ENCODE data around the gene ADAMTS19.
"Not testable (repeated sequence)": the region's sequence is repeated elsewhere in the genome, so short reads cannot be mapped to it uniquely, and the experiment has no call there.

ADAMTS19 gene, protein sequence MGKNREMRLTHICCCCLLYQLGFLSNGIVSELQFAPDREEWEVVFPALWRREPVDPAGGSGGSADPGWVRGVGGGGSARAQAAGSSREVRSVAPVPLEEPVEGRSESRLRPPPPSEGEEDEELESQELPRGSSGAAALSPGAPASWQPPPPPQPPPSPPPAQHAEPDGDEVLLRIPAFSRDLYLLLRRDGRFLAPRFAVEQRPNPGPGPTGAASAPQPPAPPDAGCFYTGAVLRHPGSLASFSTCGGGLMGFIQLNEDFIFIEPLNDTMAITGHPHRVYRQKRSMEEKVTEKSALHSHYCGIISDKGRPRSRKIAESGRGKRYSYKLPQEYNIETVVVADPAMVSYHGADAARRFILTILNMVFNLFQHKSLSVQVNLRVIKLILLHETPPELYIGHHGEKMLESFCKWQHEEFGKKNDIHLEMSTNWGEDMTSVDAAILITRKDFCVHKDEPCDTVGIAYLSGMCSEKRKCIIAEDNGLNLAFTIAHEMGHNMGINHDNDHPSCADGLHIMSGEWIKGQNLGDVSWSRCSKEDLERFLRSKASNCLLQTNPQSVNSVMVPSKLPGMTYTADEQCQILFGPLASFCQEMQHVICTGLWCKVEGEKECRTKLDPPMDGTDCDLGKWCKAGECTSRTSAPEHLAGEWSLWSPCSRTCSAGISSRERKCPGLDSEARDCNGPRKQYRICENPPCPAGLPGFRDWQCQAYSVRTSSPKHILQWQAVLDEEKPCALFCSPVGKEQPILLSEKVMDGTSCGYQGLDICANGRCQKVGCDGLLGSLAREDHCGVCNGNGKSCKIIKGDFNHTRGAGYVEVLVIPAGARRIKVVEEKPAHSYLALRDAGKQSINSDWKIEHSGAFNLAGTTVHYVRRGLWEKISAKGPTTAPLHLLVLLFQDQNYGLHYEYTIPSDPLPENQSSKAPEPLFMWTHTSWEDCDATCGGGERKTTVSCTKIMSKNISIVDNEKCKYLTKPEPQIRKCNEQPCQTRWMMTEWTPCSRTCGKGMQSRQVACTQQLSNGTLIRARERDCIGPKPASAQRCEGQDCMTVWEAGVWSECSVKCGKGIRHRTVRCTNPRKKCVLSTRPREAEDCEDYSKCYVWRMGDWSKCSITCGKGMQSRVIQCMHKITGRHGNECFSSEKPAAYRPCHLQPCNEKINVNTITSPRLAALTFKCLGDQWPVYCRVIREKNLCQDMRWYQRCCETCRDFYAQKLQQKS

GRCh38 chr5:129459777-129460671, at the start of gene ADAMTS19:
Gene ADAMTS19 (plus strand): TSS chr5:129460298. CDS start chr5:129460392, 94 bp downstream.
- DNase-seq = peak; percentile 25 to 47

GRCh38 chr5:129410488-129410887, 49.6 kb upstream of the ADAMTS19 start:
- no peak for DNase-seq

- DNase-seq = no peak
These were observed 47.4 kb upstream of the ADAMTS19 start for GRCh38 chr5:129412721-129413120.

GRCh38 chr5:129413570-129413969, 46.5 kb upstream of the ADAMTS19 start:
- no peak for DNase-seq

DNA sequence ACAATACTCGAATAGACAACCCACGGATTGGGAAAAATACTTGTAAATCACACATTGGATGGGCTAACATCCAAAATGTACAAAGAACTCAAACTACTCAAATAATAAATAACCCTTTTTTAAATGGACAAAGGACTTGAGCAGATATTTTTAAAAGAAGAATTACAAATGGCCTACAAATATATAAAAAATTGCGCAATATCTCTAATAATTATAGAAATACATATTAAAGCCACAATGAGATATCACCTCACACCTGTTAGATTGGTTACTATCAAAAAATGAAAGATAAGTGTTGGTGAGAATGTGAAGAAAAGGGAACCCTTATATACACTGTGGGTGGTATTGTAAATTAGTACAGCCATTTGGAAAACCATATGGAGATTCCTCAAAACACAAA, 40.8 kb upstream of the ADAMTS19 start:
- DNase-seq = no peak

DNA sequence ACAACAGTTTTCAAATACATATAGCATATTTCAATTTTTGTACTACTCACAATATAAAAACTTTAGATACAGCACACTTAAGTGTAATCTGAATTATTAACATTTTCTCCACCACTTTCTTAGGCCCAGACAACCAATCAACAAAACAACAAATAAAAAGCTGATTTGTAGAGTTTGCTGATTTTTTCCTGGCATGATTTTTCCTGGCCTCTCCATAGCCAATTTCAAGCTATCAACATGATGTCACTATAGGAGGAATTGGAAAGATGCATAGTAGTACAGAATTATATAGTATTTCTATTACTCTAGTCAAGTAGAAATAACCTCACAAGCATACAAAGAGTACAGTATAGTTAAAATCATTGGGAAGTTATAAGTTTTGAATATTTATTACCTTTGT, 35.1 kb upstream of the ADAMTS19 start:
- DNase-seq = no peak

- DNase-seq = no peak
These were observed 34.0 kb upstream of the ADAMTS19 start for GRCh38 chr5:129426071-129426470.

- DNase-seq = not testable (repeated sequence)
These were observed 31.5 kb upstream of the ADAMTS19 start for GRCh38 chr5:129428636-129429035.

DNA sequence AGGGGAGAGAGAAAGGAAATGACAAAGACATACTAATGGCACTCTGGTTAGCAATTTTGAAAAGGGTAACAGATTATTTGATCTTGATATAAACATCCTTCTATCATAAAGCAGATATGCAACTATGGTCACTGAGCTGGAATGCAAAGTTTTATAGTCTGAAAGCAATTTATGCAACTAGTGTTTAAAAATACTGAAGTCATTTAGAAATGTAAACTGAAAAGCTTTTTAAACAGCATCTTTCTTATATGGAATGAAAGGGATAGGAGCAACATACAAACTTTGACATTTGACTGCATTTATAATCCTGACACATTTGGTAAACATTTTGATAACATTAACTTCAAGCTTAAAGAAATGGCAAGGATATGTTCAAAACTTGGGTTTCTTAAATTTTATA, 28.7 kb upstream of the ADAMTS19 start:
- no peak for DNase-seq

DNA sequence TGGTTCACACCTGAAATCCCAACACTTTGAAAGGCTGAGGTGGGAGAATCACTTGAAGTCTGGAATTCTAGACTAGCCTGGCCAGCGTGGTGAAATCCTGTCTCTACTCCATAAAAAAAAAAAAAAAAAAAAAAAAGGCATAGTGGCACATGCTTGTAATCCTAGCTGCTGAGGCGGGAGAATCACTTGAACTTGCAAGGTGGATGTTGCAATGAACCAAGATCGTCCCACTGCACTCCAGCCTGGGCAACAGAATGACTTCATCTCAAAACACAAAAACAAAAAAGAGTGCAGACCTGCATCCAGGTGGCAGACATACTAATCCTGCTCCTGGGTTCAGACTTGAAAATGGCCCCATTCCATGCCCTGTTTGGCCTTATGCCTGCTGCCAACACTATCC, 21.8 kb upstream of the ADAMTS19 start:
- no peak for DNase-seq

GRCh38 chr5:129440424-129440823, 19.7 kb upstream of the ADAMTS19 start:
- no peak for DNase-seq

- no peak for DNase-seq
These were observed 19.0 kb upstream of the ADAMTS19 start for GRCh38 chr5:129441096-129441495.

- DNase-seq = no peak
These were observed 14.7 kb upstream of the ADAMTS19 start for GRCh38 chr5:129445379-129445778.

DNA sequence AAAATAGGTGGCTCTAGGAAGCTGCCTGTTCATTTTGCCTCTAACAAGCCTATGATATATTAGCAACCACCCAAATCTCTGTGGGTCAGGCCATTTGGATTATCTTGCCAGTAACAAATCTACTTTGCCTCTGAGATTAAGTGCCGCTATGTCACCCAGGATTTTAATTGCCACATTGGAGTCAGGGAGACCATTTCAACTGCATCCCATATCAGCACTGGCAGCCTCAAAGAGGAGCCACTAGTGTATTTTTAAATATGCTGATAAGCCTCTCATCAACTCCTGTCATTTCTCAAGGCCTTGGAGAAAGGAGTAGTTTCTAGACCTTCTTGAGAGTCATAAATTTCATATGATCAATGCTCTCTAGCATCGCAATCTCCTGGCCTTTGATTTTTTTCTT, 12.1 kb upstream of the ADAMTS19 start:
- no peak for DNase-seq

DNA sequence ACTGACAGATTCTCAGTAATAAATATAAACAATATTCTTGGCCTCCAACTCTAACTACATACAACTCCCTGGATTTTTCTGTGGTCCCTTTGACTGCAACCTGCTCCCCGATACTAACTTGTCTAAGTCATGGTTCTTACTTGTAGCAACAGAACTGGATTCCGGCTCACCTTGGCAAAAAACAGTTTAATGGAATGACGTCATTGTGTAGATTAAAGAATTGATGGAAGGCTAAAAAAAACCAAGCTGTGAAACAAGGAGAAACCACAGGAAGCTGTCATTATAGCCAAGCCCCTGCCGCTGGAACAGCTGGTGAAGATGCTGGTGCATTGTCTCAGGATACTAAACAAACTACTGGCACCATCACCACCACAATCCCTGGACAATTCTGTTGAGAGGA, 11.4 kb upstream of the ADAMTS19 start:
- no peak for DNase-seq

DNA sequence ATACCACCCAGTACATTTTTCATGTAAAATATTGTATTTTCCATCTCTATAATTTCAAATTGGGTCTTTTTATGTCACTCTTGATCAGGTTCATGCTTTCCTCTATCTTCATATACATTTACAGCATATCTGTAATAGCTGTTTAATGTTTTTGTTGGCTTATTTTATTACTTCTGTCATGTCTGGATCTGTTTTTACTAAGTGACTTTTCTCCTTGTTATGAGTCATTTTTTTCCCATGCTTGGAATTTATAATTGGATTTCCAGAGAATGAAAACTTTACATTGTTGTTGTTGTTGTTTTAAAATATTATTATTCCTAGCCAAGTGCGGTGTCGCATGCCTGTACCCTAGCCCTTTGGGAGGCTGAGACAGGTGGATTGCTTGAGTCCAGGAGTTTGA, 5.6 kb upstream of the ADAMTS19 start:
- DNase-seq = no peak

DNA sequence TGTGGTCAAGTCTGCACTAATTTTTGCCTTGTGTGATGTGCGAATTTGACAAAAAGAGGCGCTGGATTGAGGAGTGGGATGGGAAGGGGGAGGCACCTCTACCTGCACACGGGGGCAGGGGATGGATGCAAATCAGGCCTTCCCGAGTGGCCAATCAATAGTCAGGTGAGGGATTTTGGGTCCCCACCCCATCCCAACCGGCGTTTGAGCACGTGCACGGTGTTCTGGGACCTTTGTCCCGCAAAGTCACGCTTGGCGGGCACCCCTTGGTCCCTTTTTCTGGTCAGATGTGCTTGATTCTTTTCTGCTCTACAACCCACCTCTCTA, 685 bp upstream of the ADAMTS19 start:
- no peak for DNase-seq

- no peak for DNase-seq
These were observed 506 bp downstream of the ADAMTS19 start for GRCh38 chr5:129460672-129460935.

- DNase-seq = peak; percentile 27 to 37
These were observed 1.0 kb downstream of the ADAMTS19 start for GRCh38 chr5:129460936-129461710.

GRCh38 chr5:129461711-129462332, 1.7 kb downstream of the ADAMTS19 start:
- DNase-seq = no peak

- no peak for DNase-seq
These were observed 5.8 kb downstream of the ADAMTS19 start for GRCh38 chr5:129465776-129466344.
